GM11168 (cell line): ENCODE measurements around the gene TRABD.

Experiments
- in situ Hi-C: fragments of 300-500 bp; cut with MboI; formaldehyde crosslinking; loops from one replicate; pipeline ENCODE4 v1.12.0; 2022; ENCODE audit warnings: low sequenced_read_pairs; ENCODE audit not compliant: unreplicated experiment

Gene TRABD

DNA sequence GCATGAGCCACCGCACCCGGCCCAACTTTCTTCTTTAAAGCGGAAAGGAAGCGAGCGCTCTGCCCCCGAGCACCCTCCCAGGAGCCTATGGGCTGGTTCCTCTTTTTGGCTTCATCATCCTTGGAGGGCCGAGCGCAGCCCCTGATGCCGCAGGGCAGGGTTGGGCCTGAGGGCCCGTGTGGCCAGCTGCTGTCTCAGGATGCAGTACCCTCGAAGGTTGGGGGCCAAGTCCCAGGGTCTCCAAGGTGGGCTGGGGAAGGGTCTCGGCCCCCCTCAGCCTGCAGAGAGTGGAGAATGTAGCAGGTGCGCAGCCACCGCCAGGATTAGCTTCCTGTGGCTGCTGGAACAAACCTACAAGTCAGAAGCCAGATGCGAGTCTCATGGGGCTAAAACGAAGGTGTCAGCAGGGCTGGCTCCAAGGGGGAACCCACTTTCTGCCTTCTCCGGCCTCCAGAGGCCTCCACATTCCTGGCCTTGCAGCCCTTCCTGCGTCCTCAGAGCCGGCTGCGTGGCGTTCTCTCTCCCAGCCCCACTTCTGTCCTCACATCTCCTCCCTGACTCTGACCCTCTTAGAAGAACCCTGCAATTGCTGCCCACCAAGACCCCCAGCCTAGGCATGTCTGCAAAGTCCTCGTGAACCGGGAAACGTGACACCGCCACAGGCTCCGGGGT lies 12.3 kb upstream of the TRABD start:
- in situ Hi-C loops, result no loop called here

DNA sequence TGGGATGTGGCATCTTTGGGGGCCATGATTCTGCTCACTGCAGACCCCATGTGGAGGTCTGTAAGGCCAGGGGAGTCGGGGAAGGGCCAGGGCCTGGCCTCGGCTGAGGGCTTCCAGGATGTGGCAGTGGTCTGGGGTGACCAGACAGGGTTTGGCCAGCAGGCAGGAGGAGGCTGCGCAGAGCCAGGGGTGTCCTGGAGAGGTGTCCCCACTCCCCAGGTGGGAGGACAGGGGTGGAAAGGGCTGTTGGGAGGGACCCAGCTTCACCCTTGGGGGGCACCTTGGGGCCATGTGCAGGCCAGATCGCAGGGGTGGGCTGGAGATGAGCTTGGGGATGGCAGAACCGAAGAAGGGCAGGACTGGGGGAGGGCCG lies 11.7 kb upstream of the TRABD start:
- in situ Hi-C loops, result no loop called here

- in situ Hi-C loops, result no loop called here
Measured at GRCh38 chr22:50174382-50175190, 11.1 kb upstream of the TRABD start.

GRCh38 chr22:50175191-50175461 lies 10.6 kb upstream of the TRABD start:
- in situ Hi-C loops, result no loop called here

GRCh38 chr22:50175921-50176849 lies 9.5 kb upstream of the TRABD start:
- in situ Hi-C loops, result no loop called here

DNA sequence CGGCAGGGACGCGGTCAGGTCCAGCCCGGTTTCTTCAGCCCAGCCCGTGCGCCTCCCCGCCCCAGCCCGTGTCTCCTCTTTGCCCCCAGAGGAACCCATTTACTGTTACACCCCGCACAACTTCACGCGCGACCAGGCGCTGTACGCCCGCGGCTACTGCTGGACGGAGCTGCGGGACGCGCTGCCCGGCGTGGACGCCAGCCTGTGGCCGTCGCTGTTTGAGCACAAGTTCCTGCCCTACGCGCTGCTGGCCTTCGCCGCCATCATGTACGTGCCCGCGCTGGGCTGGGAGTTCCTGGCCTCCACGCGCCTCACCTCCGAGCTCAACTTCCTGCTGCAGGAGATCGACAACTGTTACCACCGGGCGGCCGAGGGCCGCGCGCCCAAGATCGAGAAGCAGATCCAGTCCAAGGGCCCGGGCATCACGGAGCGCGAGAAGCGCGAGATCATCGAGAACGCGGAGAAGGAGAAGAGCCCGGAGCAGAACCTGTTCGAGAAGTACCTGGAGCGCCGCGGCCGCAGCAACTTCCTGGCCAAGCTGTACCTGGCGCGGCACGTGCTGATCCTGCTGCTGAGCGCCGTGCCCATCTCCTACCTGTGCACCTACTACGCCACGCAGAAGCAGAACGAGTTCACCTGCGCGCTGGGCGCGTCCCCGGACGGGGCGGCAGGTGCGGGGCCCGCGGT lies 8.7 kb upstream of the TRABD start:
- in situ Hi-C loops, result no loop called here

- in situ Hi-C loops, result no loop called here
Measured at GRCh38 chr22:50177537-50178470, 7.9 kb upstream of the TRABD start.

DNA sequence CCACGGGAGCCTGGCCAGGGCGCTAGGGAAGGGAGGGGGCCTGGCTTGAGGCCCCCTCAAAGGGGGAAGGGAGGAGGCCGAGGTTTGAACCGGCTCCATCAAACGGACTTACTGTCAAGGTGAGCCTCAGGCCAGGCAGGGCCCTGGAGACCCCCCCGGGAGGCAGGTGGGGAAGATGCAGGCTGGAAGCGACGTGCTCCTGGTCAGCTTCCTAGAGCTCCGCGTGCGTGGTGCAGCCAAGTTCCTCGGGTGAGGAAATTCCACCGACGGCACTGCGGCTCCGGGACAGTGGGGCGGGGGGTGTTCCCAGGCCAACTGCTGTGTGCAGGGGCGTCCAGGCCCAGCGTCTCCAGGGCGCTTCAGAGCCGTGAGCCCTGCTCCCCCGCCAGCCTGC lies 7.2 kb upstream of the TRABD start:
- in situ Hi-C loops, result no loop called here

GRCh38 chr22:50178871-50179869 lies 6.5 kb upstream of the TRABD start:
- in situ Hi-C loops, result no loop called here

DNA sequence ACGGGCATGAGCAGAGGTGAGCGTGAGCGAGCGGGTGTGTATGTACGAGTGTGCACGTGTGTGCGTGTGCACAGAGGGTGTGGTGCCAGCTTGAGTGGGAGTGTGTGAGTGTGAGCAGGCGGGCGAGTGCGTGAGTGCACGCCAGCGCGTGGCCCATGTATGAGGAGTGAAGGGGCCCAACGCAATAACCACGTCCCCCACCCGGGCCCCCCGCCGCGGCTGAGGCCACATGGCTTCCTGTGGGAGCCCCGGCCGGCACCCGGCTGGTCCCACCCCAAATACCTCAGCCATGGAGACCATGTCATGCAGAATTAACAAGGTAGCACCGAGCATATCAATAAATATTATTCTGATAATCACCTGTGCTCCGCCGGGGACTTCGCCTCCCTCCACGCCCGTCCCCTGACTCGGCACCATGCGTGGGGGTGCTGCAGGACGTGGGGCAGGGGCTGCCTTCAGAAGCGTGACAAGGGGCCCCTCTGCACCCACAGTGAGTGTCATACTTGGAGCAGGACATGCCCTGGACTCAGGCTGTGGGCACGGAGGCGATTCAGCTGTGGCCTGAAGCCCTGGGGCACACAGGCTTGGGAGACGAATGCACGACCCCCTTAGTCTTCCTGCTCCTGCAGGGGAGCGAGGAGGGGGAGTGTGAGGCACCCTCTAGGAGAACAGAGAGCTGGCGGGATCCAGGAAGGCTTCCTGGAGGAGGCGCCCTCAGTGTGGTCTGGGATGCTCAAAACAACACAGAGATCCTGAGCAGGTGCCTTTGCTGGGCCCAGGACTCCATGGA lies 5.6 kb upstream of the TRABD start:
- in situ Hi-C loops, result no loop called here

DNA sequence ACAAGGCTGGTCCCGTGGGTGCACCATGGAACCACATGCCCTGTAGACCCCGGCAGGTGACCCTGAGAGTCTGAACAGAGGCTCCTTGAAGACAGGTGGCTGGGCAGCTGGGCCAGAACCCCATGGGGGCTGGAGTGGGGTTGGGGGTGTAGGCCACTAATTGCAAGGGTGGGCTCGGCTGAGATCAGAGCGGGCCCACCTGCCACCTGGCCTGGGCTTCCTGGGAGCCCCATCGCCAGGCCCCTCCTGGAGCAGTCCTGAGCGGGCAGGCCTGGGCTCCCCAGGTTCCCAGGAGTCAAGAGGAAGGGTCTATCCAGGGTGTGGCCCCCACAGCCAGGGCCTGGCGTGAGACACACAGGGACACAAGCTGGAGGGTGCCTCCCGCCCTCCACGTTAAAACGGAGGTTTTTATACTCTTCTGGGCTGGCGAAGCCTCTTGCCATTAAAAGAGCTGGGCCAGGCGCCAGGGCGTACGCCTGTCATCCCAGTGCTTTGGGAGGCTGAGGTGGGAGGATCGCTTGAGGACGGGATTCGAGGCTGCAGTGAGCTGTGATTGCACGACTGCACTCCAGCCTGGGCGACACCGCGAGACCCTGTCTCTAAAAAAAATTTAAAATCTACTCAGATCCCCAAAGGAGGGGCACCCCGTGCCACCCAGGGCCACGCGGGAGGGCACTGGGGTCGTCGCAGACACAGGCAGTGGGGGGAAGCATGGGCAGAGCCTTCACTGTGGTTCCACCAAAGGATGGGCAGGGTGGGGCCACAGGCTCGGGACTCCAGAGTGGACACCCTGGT lies 4.8 kb upstream of the TRABD start:
- in situ Hi-C loops, result no loop called here

GRCh38 chr22:50182176-50183081 lies 3.3 kb upstream of the TRABD start:
- in situ Hi-C loops, result no loop called here

GRCh38 chr22:50183141-50183971 lies 2.4 kb upstream of the TRABD start:
- in situ Hi-C loops, result no loop called here

DNA sequence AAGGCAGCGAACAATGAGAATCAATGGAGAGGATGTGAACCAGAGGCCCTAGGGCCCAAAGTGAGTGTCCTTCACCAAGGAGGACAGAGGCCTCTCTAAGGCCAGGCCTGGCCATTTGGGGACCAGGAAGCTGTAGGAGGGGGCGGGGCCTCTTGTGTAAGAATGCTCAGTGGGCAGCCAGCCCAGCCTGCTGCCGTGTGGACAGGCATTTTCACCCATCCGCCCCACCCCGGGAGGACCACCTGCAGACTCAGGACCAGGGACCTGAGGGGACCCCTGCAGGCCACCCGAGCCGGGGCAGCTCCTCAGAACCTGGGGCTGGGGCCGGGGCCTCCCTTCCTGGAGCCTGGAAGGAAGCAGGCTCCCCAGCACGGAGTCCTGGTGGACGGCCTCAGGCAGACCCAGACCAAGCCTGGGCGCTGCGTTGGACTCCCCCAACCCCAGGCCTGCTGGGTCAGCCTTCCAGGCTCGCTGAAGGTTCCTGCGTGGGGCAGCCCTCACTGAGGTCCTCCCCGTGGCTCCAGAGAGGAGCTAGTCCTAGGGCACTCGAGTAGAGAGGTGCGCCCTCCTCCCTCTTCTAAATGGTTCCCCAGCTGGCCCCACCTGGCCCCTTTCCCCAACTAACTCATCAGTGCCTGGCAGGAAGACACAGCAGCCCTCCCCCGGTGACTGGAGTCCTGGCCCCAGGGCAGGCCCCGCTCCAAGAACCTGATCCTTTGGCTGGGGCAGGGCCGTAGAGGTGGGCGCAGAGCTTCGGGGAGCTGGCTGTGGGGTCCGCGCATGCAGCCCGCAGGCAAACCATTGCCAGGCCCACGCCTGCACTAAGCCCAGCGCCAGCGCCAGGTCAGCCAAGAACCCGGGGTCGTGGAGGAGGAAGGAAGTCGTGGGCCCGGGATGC lies 1.5 kb upstream of the TRABD start:
- in situ Hi-C loops, result no loop called here
